Panc1 (cell line): Measurements from ENCODE around the gene MARK3. TPM values are rescaled to one million over a fixed set of nuclear protein-coding genes. Genes with fewer than 3 reads are reported as not detected.

Source experiments
- ATAC-seq: fragments of 200-7000 bp; cut with Tn5 transposase; 2 replicates; pipeline ENCODE4 v1.9.1; 2020; ENCODE audit warnings: mild to moderate bottlenecking, moderate library complexity
- BruUV-seq: library from RNA; stranded (reverse); fragments of 400-500 nt; replicated peaks from 2 replicates; lab custom pipeline; 2021; lab: Mats Ljungman, UMichigan
- CTCF ChIA-PET: fragments of 300-600 bp; sonication (Branson Sonifier 250); formaldehyde crosslinking; loops from one replicate; lab custom pipeline; 2022; ENCODE audit warnings: antibody characterized with exemption; lab: Charles Lee
- POLR2A ChIA-PET: fragments of 300-600 bp; sonication (Branson Sonifier 250); formaldehyde crosslinking; loops from one replicate; lab custom pipeline; 2022; ENCODE audit warnings: antibody characterized with exemption; lab: Charles Lee
- DNase-seq: peaks from one replicate; pipeline ENCODE4 v3.0.0-alpha.2; 2010; ENCODE audit warnings: low read depth, low spot score
- H3K27ac ChIP-seq: 2 replicates; pipeline ENCODE4 v1.5.1; 2011; ENCODE audit warnings: mild to moderate bottlenecking, low read length, inconsistent platforms
- H3K27me3 ChIP-seq: fragments of 200-500 bp; sonication (Bioruptor generic); 2 replicates; pipeline ENCODE4 v1.6.0; 2014; ENCODE audit warnings: low read length, inconsistent platforms; ENCODE audit not compliant: control insufficient read depth, insufficient read depth
- H3K36me3 ChIP-seq: fragments of 200-500 bp; sonication (Bioruptor generic); 2 replicates; pipeline ENCODE4 v1.5.1; 2014; ENCODE audit warnings: inconsistent platforms, mild to moderate bottlenecking, low read length, moderate library complexity; ENCODE audit not compliant: control insufficient read depth, insufficient read depth
- H3K4me1 ChIP-seq: 2 replicates; pipeline ENCODE4 v1.5.1; 2011; ENCODE audit warnings: inconsistent platforms, mild to moderate bottlenecking, low read length, moderate library complexity; ENCODE audit not compliant: control insufficient read depth, insufficient read depth
- H3K4me3 ChIP-seq, 2 experiments: 2 replicates each; pipeline ENCODE4 v1.5.1; 2011 to 2012; ENCODE audit warnings: low read depth in 2 of 2, low read length in 2 of 2, mild to moderate bottlenecking in 2 of 2, inconsistent platforms in 1 of 2, moderate library complexity in 1 of 2
- H3K9me3 ChIP-seq: fragments of 200-500 bp; sonication (Bioruptor generic); 2 replicates; pipeline ENCODE4 v1.5.1; 2014; ENCODE audit warnings: low read depth, mild to moderate bottlenecking, inconsistent platforms, low read length, moderate library complexity; ENCODE audit not compliant: control insufficient read depth, insufficient read depth
- CTCF ChIP-seq: fragments of 450-650 bp; IDR thresholded peaks from 2 replicates; pipeline ENCODE4 v1.5.1; 2017; ENCODE audit warnings: mild to moderate bottlenecking
- POLR2AphosphoS5 ChIP-seq: IDR thresholded peaks from 2 replicates; pipeline ENCODE4 v1.6.1; 2012; ENCODE audit warnings: mild to moderate bottlenecking, low read depth, low read length, moderate library complexity
- REST ChIP-seq, 2 experiments: IDR thresholded peaks; 2 replicates each; pipeline ENCODE4 v1.6.1; 2011 to 2012; ENCODE audit warnings: low read depth in 2 of 2, control low read depth in 1 of 2, low read length in 1 of 2, mild to moderate bottlenecking in 1 of 2, moderate library complexity in 1 of 2; ENCODE audit not compliant: insufficient read depth in 1 of 2
- SIN3A ChIP-seq: IDR thresholded peaks from 2 replicates; pipeline ENCODE4 v1.6.1; 2012; ENCODE audit warnings: low read depth, mild to moderate bottlenecking, low read length, moderate library complexity, borderline replicate concordance; ENCODE audit not compliant: insufficient read depth
- TCF7L2 ChIP-seq: IDR thresholded peaks from 2 replicates; pipeline ENCODE4 v1.6.1; 2011; ENCODE audit warnings: mild to moderate bottlenecking, low read depth, low read length, inconsistent platforms
- in situ Hi-C: cut with HindIII; loops from 2 replicates; pipeline ENCODE4 v1.10.0; 2016; ENCODE audit warnings: low sequenced_read_pairs, low pct_unique_long_range_greater_than_20kb
- intact Hi-C: fragments of 100-400 bp; cut with micrococcal nuclease; formaldehyde crosslinking; loops from one replicate; pipeline ENCODE4 v1.10.0; 2022; ENCODE audit not compliant: unreplicated experiment
- total RNA-seq: library from RNA; stranded (reverse); gene quantifications from one replicate; pipeline ENCODE4 v1.2.1, GENCODE V29; 2021; ENCODE audit not compliant: unreplicated experiment

Gene MARK3
- total RNA-seq, 1 experiment from 2014 or later, result 56.1 TPM

- no peak for DNase-seq
- ChIA-PET CTCF (no interaction called here), POLR2A (no interaction called here)
- Histone ChIP-seq H3K27me3 (no peaks in the 10 kb centered on the region), H3K9me3 (no peaks in the 10 kb centered on the region), H3K4me3 (no peak overlapping the region), H3K36me3 (no peaks in the 10 kb centered on the region), H3K4me1 (peaks cover 29% of the 10 kb centered on the region), H3K27ac (no peak overlapping the region)
- no peak for TF ChIP-seq REST (IDR thresholded peaks at IDR 0.05; ENCODE audit: insufficient read depth in 1 of 2, low read depth in 2 of 2, low read length in 1 of 2)
- TF ChIP-seq POLR2AphosphoS5, result no peak
- TF ChIP-seq TCF7L2, result no peak
- no peak for TF ChIP-seq CTCF
- no peak for TF ChIP-seq SIN3A
- intact Hi-C loops, result no loop called here
- in situ Hi-C loops, result no loop called here
- ATAC-seq, result no peak
- BruUV-seq, result no TSS peak
Measured at GRCh38 chr14:103398427-103399195, 13.4 kb downstream of the MARK3 start.

- intact Hi-C loops (no loop called here), in situ Hi-C loops (no loop called here)
- TF ChIP-seq POLR2AphosphoS5 (no peak), CTCF (no peak), SIN3A (no peak), REST (IDR thresholded peaks at IDR 0.05; ENCODE audit: insufficient read depth in 1 of 2, low read depth in 2 of 2, low read length in 1 of 2) (no peak), TCF7L2 (no peak)
- DNase-seq (no peak), ATAC-seq (no peak)
- POLR2A ChIA-PET, result no interaction called here
- H3K4me1 ChIP-seq, result peaks cover 29% of the 10 kb centered on the region
- CTCF ChIA-PET, result interaction anchor here (1.2 kb wide), 1 partner anchor 10 kb away, joined by 5 read pairs; no protein-coding TSS in a partner anchor
- no peak overlapping the region for H3K4me3 ChIP-seq
- H3K27me3 ChIP-seq, result no peaks in the 10 kb centered on the region
- no peaks in the 10 kb centered on the region for H3K9me3 ChIP-seq
- no TSS peak for BruUV-seq
- H3K36me3 ChIP-seq, result no peaks in the 10 kb centered on the region
- no peak overlapping the region for H3K27ac ChIP-seq
Measured at GRCh38 chr14:103400537-103400936, 15.3 kb downstream of the MARK3 start.
